H1 (cell line): ENCODE measurements around the gene TRAF3IP1. TPM values are rescaled to one million over a fixed set of nuclear protein-coding genes. Genes with fewer than 3 reads are reported as not detected.

Source experiments
- ASH2L ChIP-seq: fragments of 200-600, 300-600 bp; sonication (generic); IDR thresholded peaks from one replicate; pipeline ENCODE4 v1.7.1; 2017; ENCODE audit warnings: low read length
- ATF3 ChIP-seq: IDR thresholded peaks from 2 replicates; pipeline ENCODE4 v1.6.1; 2011; ENCODE audit warnings: low read depth, mild to moderate bottlenecking, low read length; ENCODE audit not compliant: insufficient read depth
- CBX5 ChIP-seq: fragments of 300-800, 300-1000 bp; sonication (generic); IDR thresholded peaks from 2 replicates; pipeline ENCODE4 v1.7.1; 2016; ENCODE audit warnings: antibody characterized with exemption, low read length, low read depth
- CHD2 ChIP-seq: IDR thresholded peaks from 2 replicates; pipeline ENCODE4 v1.6.1; 2012; ENCODE audit warnings: low read length, improper control_type of control experiment
- EGR1 ChIP-seq: IDR thresholded peaks from 2 replicates; pipeline ENCODE4 v1.6.1; 2011; ENCODE audit warnings: low read depth, low read length, borderline replicate concordance
- EZH2 ChIP-seq: fragments of 200-600 bp; sonication (generic); IDR thresholded peaks from 2 replicates; pipeline ENCODE4 v1.7.1; 2012; ENCODE audit warnings: low read depth, mild to moderate bottlenecking, moderate library complexity, low read length, inconsistent platforms; ENCODE audit not compliant: severe bottlenecking
- JUND ChIP-seq: IDR thresholded peaks from 2 replicates; pipeline ENCODE4 v1.6.1; 2011; ENCODE audit warnings: mild to moderate bottlenecking, improper control_type of control experiment, low read length
- KDM1A ChIP-seq: fragments of 200-600, 300-600 bp; sonication (generic); IDR thresholded peaks from 2 replicates; pipeline ENCODE4 v1.7.1; 2016; ENCODE audit warnings: mild to moderate bottlenecking, low read length, borderline replicate concordance
- KDM4A ChIP-seq: IDR thresholded peaks from one replicate; pipeline ENCODE4 v1.7.1; 2012; ENCODE audit warnings: low read depth, mild to moderate bottlenecking, moderate library complexity, low read length, inconsistent platforms; ENCODE audit not compliant: severe bottlenecking
- KDM5A ChIP-seq: fragments of 200-600 bp; IDR thresholded peaks from 2 replicates; pipeline ENCODE4 v1.7.1; 2012; ENCODE audit warnings: mild to moderate bottlenecking, low read length, inconsistent platforms, mixed read lengths
- PHF8 ChIP-seq: fragments of 200-600 bp; sonication (generic); conservative IDR thresholded peaks from 2 replicates; pipeline ENCODE4 v1.7.1; 2012; ENCODE audit warnings: low read depth, mild to moderate bottlenecking, inconsistent platforms, low read length, moderate library complexity
- POLR2AphosphoS5 ChIP-seq: IDR thresholded peaks from 2 replicates; pipeline ENCODE4 v1.6.1; 2011; ENCODE audit warnings: low read depth, low read length
- POU5F1 ChIP-seq: IDR thresholded peaks from 2 replicates; pipeline ENCODE4 v1.6.1; 2011; ENCODE audit warnings: low read depth, mild to moderate bottlenecking, low read length, moderate library complexity
- RBBP5 ChIP-seq: IDR thresholded peaks from 2 replicates; pipeline ENCODE4 v1.7.1; 2012; ENCODE audit warnings: low read depth, mild to moderate bottlenecking, inconsistent platforms, low read length, moderate library complexity, borderline replicate concordance
- RNF2 ChIP-seq: fragments of 200-900, 300-1000 bp; sonication (generic); IDR thresholded peaks from 2 replicates; pipeline ENCODE4 v1.7.1; 2016; ENCODE audit warnings: borderline replicate concordance, low read depth, mild to moderate bottlenecking, antibody characterized with exemption, low read length; ENCODE audit not compliant: poor library complexity, severe bottlenecking; ENCODE audit errors: missing control alignments
- RXRA ChIP-seq: IDR thresholded peaks from 2 replicates; pipeline ENCODE4 v1.6.1; 2011; ENCODE audit warnings: low read depth, mild to moderate bottlenecking, low read length, moderate library complexity; ENCODE audit not compliant: insufficient read depth
- SIN3A ChIP-seq, 2 experiments: IDR thresholded peaks in 1 of 2; conservative IDR thresholded peaks in 1 of 2; 2 replicates each; pipeline ENCODE4 v1.6.1; 2011 to 2012; ENCODE audit warnings: low read length in 2 of 2, improper control_type of control experiment in 1 of 2, low read depth in 1 of 2, mild to moderate bottlenecking in 1 of 2
- SIX5 ChIP-seq: IDR thresholded peaks from 2 replicates; pipeline ENCODE4 v1.6.1; 2011; ENCODE audit warnings: mild to moderate bottlenecking, low read depth, low read length
- SP2 ChIP-seq: IDR thresholded peaks from 2 replicates; pipeline ENCODE4 v1.6.1; 2012; ENCODE audit warnings: mild to moderate bottlenecking, low read length, inconsistent platforms
- TAF1 ChIP-seq: IDR thresholded peaks from 2 replicates; pipeline ENCODE4 v1.6.1; 2011; ENCODE audit warnings: mild to moderate bottlenecking, low read depth, low read length
- TAF7 ChIP-seq: optimal IDR thresholded peaks from 2 replicates; pipeline ENCODE3; 2011; ENCODE audit warnings: low read depth, mild to moderate bottlenecking, inconsistent platforms, low read length, moderate library complexity, borderline replicate concordance
- TCF12 ChIP-seq: IDR thresholded peaks from 2 replicates; pipeline ENCODE4 v1.6.1; 2011; ENCODE audit warnings: low read depth, mild to moderate bottlenecking, low read length
- polyA plus RNA-seq, 7 experiments: library from polyadenylated mRNA; depleted of rRNA in 3 of 7; stranded (reverse) in 5 of 7; unstranded in 2 of 7; fragments of >200 nt in 5 of 7; fragments of 200-250 nt in 2 of 7; gene quantifications; 1 replicate in 5 of 7; 2 replicates in 1 of 7; 4 replicates in 1 of 7; pipeline versions ENCODE4 v1.2.1 to v1.2.3, GENCODE V29; 2011 to 2013; ENCODE audit warnings: missing spikeins in 2 of 7, mixed read lengths in 2 of 7
- total RNA-seq: library from RNA; stranded (reverse); fragmentation: NEBNext Ultra II Directional; extraction: Animal tissue kit (Norgen Biotek cat#: 25700); gene quantifications from 2 replicates; pipeline ENCODE4 v1.2.1, GENCODE V29; 2021

The TRAF3IP1 gene
- total and polyA plus RNA-seq, 2 of the 8 experiments (the other 6 are each of a cell fraction or from before 2014, with no cell fraction given) = 2.3 to 17.5 TPM

DNA sequence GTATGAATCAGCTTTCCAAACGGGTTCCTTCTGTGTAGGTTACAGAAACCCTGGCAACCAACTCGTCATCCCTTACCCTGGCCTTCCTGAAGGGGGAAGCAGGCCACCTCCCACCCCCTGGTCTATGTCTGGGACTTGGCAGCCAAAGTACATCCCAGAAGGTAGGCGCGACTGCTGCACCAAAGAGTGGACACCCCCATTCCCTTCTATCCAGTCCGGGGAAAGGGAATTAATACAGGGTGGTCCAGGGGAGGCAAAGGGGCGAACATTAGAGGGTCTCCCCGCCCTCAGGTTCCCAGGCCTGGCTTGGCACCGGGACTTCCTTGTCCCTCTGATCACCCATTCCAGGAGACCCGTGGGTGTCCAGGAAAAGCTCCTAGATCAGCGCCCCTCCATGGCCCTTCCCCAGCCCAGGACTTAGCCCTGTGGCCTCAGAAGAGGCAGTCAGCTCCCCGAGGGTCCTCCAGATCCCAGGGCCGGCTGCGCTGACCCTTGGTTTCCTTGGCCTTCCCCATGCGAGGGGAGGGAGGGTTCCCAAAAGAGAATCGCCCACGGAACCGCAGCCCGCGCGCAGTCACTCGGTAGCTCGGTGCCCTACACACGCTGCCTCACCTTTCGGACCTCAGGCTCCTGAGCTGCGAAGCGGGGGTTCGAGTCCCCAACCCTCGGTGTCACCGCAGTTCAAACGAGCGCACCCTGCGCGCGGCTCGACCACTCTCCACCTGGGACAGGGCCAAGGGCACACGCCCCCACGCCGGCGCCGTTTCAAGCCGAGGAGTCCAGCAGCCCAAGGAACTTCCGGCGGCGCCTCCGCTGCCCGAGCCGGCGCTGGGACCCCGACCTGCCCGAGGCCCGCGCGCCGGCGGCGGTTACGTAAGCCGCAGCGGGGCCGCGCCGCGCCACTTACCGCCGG is 32.3 kb upstream of the TRAF3IP1 start, which contains the start of gene PER2 (continued):
- TF ChIP-seq POU5F1 (no peak), EZH2 (no peak), JUND (no peak), SIX5 (no peak), EGR1 (no peak), SP2 (no peak), KDM4A (peak; percentile 87), KDM5A (no peak), RXRA (no peak), ASH2L (no peak), ATF3 (no peak), SIN3A (conservative IDR thresholded peaks at IDR 0.05 in 1 of 2, IDR thresholded peaks at IDR 0.05 in 1 of 2; ENCODE audit: low read depth in 1 of 2, low read length in 2 of 2) (no peak; a peak in 1 of 4 replicates), CBX5 (no peak), TAF1 (peak; percentile 9; the same call in 1 of the 2 replicates), PHF8 (peak; percentile 35; the same call in 1 of the 2 replicates), POLR2AphosphoS5 (no peak), TCF12 (no peak), RNF2 (no peak), KDM1A (no peak), TAF7 (no peak), RBBP5 (no peak), CHD2 (no peak)
